ENCODE data around the gene TMEM147.

GRCh38 chr19:35555301-35556005, 10.0 kb downstream of the TMEM147 start:
- no peak for TF ChIP-seq CTCF (IDR thresholded peaks at IDR 0.05)
- no peak for TF ChIP-seq POLR2A (IDR thresholded peaks at IDR 0.05)

Data from testis (tissue), 2 donors.